Suprapubic skin (tissue), 3 donors: ENCODE results near the gene ZNF324B.

ENCODE experiments used
- CTCF ChIP-seq, 2 donors: fragments of 200-600 bp in 1 of 2; fragments of 450-650 bp in 1 of 2; sonication (generic) in 1 of 2; IDR thresholded peaks; one replicate each; pipeline ENCODE4 v1.5.1; 2016 to 2019; ENCODE audit warnings: antibody characterized with exemption in 2 of 2, mild to moderate bottlenecking in 1 of 2, moderate library complexity in 1 of 2
- POLR2A ChIP-seq, 2 donors: fragments of 450-650 bp; IDR thresholded peaks; one replicate each; pipeline ENCODE4 v1.6.1; 2017; ENCODE audit warnings: antibody characterized with exemption in 2 of 2, mild to moderate bottlenecking in 2 of 2, moderate library complexity in 2 of 2

GRCh38 chr19:58492265-58492664, 40.8 kb downstream of the ZNF324B start:
- no peak for TF ChIP-seq CTCF (IDR thresholded peaks at IDR 0.05)
- TF ChIP-seq POLR2A (IDR thresholded peaks at IDR 0.05), result no peak
